GM19351 (cell line): ENCODE results near the gene CAPN3.

Experiments
- ATAC-seq: cut with Tn5 transposase; IDR thresholded peaks from one replicate; pipeline ENCODE4 v1.9.1; 2021; ENCODE audit warnings: mild to moderate bottlenecking, moderate library complexity; ENCODE audit not compliant: unreplicated experiment

The CAPN3 gene

DNA sequence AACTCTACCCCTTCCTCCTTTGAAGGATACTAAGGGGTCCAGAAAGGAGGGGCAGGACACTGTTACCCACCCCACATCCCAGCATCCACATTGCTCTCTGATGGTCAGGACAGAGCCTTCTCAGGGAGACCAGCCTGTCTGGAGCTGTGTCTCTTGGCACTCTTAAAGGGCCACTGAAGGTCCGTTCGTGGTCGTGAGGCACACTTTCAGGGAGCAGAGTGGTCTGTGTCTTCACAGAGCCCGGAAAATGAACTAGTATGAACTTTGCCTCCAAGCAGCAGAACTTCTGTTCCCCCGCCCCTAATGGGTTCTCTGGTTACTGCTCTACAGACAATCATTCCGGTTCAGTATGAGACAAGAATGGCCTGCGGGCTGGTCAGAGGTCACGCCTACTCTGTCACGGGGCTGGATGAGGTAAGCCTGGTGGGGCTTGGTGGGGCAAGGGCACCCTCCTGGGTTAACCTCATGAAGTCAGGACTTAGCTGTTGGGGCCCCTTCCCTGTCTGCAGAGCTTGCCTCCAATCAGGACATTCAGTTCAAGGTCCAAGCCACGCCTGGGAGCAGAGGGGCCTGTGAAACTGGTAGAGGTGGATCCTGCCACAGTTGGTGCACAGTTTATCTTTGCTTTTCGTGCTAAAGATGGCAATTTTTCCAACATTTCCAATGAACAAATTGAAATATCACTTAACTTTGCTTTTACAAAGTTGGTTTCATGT, 33.2 kb downstream of the CAPN3 start:
- ATAC-seq = no peak

DNA sequence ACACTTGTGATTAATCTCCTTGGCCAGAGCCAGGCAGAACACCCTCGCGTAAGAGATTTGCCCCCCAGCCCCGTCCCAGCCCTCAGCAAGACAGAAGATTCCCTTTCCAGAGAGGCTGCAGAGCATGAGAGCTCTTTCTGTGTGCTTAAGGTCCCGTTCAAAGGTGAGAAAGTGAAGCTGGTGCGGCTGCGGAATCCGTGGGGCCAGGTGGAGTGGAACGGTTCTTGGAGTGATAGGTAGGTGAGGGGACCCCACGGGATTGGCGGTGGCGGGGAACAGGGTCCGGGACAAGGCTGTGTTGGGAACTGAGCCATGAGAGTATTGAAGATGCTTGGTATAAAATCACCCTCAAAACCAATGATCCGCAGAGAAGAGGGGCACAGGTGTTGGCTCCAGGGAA, 34.8 kb downstream of the CAPN3 start:
- ATAC-seq = no peak

DNA sequence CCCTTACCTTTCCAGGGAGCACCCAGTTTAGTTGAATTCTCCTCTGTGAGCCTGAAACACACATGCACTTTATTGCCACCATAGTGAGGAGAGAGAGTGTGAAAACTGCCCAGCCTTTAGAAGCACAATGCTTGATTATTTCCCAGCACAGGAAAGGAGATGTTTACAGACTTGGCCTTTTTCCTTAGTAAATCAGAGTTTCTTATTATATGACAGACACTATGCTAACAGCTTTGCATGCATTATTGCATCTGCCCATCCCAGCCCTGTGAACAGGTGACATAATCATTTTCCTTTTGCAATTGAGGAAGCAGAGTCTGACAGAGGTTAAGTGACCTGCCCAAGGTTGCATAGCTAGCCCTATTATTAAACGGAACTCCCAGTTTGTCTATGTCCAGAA, 36.5 kb downstream of the CAPN3 start:
- ATAC-seq = no peak

DNA sequence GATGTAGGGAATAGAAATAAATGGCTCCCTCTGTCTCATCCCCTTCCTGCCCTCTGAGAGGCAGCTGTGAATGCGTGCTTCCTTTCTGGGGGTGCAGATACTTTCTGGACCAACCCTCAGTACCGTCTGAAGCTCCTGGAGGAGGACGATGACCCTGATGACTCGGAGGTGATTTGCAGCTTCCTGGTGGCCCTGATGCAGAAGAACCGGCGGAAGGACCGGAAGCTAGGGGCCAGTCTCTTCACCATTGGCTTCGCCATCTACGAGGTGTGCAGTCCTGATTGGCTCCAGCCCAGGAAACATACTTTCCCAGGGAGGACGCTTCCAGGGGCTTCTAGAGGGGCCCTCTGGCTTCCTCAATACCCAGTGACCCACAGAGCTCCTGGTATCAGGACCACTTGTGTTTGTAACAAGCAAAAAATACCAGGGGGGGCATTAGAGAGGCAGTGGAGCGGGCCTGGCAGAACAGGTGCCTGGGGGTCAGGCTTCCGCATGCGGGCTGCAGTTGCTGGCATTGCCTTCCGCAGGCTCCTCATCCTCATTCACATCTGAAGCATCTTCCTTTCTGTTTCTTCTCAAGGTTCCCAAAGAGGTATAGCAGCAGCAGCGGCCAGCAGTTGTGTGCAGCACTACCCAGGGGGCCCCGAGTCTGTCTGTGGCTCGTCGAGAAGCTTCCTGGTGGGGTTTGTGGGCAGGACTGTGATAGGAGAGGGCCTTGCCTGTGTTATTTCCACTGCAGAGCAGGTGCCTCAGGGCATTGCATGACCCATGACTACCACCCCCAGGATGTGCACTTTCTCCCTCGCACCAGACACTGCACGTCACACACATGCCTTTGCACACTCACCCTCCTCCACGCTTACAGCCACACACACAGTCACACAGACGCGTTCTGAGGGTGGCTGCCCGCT, 42.5 kb downstream of the CAPN3 start:
- ATAC-seq = no peak

DNA sequence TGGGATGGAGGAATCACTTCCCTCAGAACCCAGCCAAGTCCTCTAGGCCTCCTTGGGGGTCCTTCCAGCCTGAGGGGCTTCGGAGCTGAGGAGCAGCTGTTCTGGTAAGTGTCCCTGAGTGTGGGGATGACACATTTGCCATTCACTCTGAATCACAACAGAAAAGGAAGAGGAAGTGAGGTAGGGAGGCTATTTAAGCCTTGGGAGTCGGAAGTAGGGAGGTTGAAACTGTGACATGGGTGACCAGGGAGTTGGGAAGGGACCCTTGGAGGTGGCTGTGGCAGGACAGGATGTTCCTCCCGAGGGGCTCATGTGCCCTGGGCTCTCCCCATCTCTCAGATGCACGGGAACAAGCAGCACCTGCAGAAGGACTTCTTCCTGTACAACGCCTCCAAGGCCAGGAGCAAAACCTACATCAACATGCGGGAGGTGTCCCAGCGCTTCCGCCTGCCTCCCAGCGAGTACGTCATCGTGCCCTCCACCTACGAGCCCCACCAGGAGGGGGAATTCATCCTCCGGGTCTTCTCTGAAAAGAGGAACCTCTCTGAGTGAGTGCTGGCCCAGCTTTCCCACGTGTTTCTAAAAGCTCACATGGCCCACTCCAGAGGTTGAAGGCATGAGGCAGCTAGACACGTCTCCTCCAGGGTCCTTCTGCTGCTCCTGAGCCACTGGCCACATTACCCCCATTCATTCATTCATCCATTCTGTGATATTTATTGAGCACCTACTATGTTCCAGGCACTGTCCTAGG, 43.3 kb downstream of the CAPN3 start:
- ATAC-seq = no peak

DNA sequence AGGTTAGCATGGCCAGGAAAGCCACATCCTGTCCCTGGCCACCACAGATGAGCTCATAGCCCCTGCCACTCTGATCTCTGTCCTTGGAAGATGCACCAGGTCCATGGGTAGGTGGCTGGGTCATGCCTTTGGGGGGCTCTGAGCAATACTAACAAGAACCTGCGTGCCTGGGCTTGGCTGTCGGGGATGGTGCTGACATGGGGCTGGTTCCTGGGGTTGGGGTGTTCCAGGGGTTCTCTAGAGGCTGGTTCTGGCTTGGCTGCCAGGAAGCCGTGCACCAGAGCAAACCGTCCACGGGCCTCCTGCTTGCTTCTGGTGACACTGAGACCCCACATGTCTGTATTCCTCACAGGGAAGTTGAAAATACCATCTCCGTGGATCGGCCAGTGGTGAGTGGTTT, 44.1 kb downstream of the CAPN3 start:
- ATAC-seq = no peak

DNA sequence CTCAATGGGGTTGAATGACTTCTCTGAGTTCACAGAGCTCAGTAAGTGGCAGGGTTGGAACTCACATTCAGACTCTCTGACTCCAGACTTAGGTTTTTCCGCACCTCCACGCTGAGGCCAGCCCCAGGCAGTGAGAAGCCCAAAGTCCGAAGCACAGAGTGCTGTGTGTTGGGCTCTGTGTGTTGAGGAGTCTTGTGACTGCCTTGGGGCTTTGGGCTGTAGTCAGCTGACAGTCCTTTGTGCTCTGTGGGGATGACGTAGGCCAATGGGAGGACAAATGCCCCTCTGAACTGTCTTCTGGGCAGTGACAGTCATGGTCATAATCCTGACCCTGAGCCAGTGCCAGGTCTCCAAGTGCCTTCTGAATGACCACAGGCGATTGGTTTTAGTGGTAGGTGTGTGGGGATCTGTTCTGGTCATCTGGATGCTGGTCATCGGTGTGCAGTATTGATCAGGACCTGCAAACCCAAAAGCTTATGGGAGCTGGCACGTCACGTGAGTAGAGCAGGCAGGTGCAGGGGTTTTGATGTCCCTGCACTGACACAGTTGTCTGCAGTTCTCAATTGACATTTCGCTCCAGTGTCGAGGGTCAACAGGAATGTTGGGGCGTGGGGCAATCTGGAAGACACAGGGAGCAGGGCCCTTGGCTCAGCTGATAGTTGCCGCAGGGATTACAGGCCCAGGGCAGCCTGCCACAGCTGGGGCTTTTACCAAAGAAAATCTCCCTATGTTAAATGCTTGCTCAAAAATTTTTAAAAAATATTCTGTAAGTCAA, 45.3 kb downstream of the CAPN3 start:
- no peak for ATAC-seq

DNA sequence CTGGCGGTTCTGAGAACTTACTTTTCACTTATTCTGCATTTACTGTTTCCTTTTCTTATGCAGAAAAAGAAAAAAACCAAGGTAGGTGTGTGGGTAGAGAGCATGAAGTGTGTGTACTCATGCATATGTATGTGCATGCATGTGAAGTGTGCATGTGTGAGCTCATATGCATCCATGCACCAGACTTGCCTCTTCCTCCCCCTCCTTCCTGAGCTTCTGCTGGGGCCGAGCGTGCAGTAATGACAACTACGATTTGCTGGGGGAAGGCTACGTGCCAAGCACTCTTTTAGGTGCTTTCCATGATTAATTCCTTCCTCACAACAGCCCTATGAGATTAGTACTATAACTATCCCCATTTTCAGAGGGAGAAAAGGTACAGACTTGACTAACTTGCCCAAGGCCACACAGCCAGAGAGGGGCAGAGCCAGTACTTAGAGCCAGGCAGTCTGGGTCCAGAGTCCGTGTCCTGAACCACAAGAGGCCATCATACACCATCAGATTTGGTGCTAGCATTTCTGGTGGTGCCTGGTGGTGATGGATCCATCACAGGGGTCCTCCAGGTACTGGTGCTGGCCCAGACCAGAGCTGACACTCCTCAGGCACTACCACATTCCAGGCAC, 46.7 kb downstream of the CAPN3 start:
- no peak for ATAC-seq

DNA sequence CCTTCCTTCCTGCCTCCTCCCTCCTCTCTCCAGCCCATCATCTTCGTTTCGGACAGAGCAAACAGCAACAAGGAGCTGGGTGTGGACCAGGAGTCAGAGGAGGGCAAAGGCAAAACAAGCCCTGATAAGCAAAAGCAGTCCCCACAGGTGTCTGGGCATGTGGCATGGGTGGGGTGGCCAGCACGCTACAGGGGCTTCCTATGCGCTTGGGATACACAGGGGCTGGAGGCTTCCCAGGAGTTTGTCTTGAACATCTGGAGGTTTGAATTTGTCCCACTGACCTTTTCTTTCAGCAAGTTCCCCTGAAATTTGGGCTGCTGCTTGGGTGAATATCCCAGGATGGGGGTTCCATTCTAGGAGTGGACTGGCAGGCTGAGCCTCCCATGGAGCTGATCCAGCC, 48.9 kb downstream of the CAPN3 start:
- no peak for ATAC-seq

DNA sequence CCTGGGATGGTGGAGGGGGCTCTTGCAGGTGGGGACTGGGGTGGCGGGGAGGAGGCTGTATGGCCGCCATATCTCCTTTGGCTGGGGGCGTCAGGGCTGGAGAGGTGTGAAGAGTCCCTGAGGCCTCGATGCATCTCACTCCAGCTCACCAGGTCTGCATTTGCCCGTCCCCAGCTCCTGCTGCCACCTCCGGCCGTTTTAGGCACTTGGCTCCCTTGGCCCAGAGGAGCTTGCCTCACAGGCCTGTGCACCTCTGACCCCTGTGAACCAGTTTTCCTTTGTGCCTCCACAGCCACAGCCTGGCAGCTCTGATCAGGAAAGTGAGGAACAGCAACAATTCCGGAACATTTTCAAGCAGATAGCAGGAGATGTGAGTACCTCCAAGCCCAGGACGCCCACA, 49.7 kb downstream of the CAPN3 start:
- ATAC-seq = no peak

DNA sequence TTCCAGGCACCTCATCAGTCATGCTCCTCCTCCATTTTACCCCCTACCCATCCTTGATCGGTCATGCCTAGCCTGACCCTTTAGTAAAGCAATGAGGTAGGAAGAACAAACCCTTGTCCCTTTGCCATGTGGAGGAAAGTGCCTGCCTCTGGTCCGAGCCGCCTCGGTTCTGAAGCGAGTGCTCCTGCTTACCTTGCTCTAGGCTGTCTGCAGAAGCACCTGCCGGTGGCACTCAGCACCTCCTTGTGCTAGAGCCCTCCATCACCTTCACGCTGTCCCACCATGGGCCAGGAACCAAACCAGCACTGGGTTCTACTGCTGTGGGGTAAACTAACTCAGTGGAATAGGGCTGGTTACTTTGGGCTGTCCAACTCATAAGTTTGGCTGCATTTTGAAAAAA, 52.6 kb downstream of the CAPN3 start:
- ATAC-seq = no peak

DNA sequence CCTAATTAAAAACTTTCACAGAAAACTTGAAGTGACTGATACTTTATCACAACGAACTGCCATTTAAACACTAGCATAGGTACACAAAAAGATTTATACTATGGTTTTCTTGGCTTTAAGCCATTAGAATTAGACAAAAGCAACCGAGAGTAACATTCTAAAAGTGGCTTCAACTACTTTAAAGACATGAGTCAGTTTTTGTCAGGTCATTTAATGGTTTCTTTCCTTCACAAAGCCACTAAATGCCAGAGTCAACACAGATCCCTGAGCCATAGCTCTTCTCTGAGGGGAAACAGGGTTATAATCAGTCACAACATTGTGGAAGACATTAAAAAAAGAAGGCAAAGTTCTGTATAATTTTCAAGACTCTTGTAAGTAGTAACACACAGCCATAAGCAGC, 54.6 kb downstream of the CAPN3 start:
- no peak for ATAC-seq

DNA sequence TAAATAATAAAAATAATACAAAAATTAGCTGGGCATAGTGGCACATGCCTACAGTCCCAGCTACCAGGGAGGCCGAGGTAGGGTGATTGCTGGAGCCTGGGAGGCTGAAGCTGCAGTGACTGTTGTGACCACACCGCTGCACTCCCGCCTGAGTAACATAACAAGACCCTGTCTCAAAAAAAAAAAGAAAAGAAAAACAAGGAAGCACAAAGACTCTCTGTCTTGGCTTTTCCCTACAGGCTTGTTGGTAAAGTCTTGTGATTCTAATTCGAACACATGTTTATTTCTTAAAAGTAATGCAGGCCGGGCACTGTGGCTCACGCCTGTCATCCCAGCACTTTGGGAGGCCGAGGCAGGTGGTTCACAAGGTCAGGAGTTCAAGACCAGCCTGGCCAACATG, 60.1 kb downstream of the CAPN3 start:
- ATAC-seq = no peak

DNA sequence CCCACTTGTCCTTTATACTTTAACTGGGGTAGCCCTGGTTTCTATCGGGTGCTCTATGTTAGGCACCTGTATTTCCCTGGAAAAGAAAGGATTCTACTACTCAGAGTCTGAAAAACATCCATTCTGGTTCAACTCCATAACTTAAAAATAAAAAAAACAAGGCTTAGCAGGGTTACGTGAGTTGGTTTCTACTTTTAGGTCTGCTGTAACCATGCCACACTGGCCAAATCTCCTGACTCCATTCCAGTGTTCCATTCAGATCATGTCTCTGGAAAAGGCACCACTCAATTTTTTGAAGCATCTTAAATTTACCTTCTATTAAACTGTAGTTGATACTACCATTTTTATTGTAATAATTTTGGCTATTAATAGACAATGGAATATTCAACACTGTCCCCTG, 62.1 kb downstream of the CAPN3 start:
- ATAC-seq = no peak

DNA sequence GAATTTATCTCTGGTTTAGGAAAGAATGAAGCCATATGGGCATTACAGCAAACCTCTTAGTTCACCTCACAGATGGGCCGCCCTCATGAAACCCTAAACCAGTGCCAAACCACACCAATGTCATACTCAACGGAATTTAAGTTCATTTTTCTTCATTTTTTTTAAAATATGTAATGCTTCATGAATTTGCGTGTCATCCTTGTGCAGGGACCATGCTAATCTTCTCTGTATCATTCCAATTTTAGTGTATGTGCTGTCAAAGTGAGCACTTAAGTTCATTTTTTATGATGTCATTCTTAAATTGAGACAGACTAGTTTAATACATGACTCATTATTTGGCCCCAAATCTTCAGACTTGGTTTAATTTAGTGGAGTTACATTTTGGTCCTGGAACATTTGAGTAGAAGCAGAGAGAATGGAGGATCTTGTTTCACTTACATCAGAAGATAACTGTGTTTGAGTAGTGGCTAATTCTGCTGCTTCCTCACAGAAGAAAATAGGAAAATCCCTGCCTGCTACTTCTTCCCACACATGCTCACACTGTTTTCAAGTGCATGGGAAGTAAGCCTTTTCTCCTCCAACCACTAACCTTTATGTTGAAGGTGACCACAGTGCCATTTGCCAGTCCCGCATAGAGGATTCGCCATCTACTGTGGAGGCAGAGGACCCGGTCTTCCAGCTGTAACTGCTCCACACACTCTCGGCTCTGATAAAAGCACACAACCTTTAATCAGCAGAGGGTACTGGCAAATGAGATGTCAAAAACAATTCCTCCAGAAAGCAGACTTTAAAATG, 68.3 kb downstream of the CAPN3 start:
- ATAC-seq = no peak

DNA sequence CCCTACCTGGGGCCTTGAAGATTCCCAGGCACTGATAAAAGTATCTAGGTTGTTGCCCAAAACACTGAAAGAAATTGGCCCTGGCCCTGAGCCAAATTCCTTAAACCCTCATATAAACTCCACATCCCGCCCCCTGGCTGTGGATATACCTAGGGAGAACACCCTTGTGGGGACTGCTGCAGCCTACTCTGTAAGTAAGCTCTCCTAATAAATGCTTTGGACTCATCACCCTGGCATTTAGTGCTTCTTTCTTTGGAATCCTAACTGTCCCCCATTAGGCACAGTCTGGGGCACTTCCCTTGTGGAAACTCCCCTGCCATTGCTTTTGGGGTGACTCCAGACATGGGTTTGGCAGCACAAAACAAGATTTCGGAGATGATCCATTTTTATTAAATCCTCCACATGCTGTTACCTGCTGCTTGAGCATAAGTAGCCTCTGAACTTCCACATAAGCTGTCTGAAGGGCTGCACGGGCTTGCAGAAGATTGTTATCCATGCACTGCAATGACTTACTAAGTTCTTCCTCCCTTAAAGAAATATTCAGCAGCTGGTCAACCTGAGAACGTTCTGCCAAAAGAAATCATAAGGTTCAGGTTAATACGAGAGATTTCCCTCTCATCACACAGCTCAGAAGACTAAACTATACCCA, 85.2 kb downstream of the CAPN3 start:
- ATAC-seq = no peak

DNA sequence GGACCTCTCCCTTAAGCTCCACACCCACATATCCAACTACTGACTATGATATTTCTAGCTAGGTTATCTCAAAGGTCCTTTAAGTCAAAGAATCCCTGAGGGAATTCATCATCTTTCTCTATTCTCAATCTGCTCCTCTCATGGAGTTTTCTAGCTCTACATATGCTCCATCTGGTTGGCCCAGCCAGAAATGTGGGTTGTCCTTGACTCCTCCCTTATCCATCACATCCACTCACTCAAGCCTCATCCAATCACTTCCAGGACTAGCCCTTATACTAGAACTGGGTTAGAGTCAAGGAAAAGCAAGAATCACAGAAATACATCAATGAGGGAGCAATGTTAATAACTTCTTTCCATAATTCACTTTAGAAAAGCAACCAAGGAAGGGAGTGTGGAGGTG, 86.2 kb downstream of the CAPN3 start:
- no peak for ATAC-seq

DNA sequence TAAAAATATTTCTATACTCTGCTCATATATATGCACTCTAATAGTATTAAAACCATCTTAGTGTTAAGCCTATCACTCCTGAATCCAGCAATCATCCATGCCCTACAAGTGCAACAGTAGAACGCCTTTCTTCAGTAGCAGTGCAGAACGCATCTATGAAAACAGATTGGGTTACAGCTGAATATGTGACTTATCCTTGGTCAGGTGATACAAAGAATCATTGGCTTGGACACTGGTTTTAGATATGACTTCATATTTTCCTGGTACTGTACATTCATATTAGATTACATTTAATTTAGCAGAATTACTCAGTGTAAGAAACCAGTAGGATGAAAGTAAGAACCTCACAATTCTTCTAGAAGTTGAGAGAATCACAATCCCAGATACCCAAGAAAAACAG, 88.3 kb downstream of the CAPN3 start:
- ATAC-seq = no peak

DNA sequence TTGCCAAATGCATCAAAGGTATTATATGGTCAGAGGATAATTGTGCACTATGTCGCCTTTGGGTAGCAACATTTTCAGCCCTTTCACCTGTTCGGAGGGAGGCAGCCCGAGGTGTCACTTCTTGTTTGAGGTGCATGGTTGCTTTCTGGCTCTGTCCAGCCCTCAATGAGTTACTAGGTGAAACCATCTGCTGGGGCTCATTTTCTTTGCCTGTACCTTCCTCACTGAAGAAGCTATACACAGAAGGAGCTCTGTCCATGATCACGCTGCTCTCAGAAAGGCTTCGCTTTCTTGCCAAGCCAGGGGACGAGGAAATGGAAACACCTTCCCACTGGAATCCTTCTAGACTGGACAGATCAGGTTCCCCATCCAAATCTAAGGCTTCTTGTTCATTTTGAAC, 89.0 kb downstream of the CAPN3 start:
- ATAC-seq = no peak
